NCI-H2196 (cell line): ENCODE data around the gene SLC38A10.

ENCODE experiments used
- DNase-seq: peaks from one replicate; lab custom pipeline; 2025; ENCODE audit not compliant: unreplicated experiment; lab: John Stamatoyannopoulos, UW

SLC38A10 gene

GRCh38 chr17:81210868-81211267 lies 84.2 kb downstream of the SLC38A10 start:
- DNase-seq: no peak

DNA sequence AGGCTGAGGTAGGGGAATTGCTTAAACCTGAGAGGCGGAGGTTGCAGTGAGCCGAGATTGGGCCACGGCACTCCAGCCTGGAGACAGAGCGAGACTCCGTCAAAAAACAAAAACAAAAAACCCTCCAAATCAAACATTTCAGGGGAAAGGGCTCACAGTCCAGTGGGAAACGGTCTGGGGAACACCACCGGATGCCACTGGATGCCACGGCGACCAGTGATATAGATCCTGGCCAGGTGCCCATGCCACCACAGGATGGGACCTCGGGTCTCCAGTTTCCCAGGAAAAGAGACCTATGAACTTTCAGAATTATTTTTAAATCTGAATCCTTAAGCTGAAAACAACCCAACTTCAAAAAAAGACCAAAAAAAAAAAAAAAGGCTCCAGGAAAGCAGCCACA lies 84.6 kb downstream of the SLC38A10 start:
- DNase-seq: no peak

GRCh38 chr17:81209141-81209540 lies 86.0 kb downstream of the SLC38A10 start:
- DNase-seq: no peak

- DNase-seq: no peak
These were observed 86.5 kb downstream of the SLC38A10 start for GRCh38 chr17:81208651-81209050.

DNA sequence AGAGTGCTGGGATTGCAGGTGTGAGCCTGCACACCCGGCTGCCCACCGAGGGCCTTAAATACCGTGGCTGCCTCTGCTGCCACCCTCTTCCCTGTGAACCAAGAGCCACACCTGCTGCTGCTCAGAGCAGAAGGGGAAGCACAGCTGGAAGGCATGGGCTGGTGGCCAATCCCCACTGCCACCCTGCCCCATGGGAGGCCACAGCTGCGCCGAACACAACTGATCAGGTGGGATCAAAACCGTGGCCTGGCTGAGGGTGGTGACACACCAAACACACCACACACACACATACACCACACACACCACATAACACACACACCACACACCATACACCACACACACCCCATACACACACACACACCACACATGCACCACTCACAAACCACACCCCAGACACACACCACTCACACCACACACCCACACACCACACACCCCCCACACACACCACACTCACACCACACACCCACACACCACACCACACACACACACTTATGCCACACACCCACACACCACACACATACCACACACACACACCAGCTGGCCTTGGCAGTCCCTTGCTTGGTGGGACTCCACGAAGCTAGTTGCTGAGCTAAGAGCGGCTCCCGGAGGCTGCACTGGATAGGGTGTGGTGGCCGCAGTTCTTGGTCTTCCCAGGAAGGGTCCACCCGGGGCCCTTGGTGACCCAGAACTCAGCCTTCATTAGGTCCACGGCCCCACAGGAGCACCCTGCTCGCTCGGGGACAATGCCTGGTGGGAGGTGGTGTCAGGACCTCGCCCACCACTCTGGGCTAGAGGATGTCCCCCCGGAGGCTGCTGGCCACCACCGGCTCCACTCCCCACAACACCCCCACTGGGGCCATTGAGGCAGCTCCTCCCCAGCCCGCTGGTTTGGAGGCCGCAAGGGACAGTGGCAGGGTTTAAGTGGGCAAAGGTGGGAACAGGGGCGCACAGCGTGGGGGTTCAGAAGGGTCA lies 87.2 kb downstream of the SLC38A10 start:
- DNase-seq: peak; percentile 53

DNA sequence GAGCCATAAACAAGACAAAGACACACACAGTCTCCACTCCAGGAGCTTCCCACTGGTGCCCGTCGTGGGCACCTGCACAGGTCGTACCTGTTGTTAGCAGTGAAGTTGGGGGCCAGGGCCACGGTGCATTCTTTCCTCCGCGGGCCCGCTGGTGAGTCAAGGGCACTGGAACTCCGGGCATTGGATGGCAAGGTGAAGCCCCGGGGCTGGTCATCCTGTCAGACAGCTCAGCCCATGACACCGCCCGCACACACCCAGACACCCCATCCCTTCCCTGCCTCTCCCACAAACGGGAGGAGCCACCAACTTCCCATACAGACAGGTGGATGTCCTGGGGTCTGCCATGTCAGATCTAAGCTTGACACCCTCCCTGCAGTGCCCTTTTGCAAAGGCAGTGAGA lies 88.5 kb downstream of the SLC38A10 start:
- no peak for DNase-seq

DNA sequence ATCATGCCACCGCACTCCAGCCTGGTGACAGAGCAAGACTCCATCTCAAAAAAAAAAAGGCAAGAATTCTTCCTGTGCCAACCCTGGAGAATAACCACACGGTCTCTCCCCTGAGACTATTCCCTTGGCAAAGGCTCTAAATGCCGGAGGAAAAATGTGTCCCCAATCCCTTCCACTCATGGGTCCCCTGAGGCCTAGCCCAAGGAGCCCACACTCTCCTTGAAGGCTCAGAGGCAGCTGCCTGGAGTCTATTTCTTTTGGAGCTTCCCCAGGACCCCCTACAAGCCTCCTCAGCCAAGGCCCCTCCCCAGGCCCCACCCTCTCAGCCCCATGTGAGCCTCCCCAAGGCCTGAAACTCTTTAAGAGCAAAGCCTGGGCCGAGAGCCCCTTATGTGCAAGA lies 88.9 kb downstream of the SLC38A10 start:
- no peak for DNase-seq

GRCh38 chr17:81204578-81204977 lies 90.5 kb downstream of the SLC38A10 start:
- DNase-seq: no peak

- no peak for DNase-seq
These were observed 92.0 kb downstream of the SLC38A10 start for GRCh38 chr17:81203136-81203535.

- DNase-seq: no peak
These were observed 92.8 kb downstream of the SLC38A10 start for GRCh38 chr17:81202318-81202717.

DNA sequence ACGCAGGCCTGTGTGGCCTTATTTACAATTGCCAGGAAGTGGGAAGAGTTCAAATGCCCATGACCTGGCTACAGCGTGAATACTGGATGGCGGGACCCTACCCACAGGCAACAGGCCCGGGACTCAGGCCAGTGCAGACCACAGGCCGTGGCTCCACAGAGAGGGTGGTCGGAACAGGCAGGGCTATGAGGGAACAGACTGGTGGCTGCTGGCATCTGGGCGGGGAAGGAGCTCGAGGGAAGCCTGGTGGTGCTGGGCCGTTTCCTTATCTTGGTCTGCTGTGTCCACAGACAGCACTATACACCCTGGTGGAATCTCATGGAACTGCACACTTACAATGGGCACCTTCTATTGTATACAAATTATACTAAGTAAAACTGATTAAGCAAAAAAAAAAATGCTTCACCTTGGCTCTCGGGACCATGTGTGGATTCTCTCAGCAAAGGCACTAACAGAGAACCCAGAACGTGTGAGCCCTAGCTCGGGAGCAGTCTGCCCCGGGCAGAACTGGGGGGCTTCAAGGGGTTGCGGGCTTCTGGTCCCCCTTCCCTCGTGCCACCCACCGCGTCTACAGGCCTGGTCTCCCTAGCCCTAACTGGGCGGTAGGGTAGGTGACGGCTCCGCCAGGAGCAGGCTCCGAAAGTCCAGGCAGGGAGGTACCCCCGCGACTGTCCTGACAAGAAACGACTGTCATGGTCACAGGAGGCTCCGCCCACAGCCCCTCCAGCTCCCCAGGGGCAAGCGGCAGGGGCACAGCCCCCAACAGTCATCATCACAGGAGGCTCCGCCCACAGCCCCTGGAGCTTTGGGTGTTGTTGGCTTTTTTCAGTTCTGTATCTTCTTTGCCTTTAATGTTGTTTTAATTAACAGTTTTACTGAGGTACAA lies 94.2 kb downstream of the SLC38A10 start:
- peak; percentile 70 for DNase-seq

GRCh38 chr17:81200201-81200600 lies 94.9 kb downstream of the SLC38A10 start:
- no peak for DNase-seq

- DNase-seq: no peak
These were observed 95.7 kb downstream of the SLC38A10 start for GRCh38 chr17:81199482-81199830.

GRCh38 chr17:81198826-81199481 lies 96.2 kb downstream of the SLC38A10 start:
- DNase-seq: no peak

GRCh38 chr17:81197831-81198490 lies 97.1 kb downstream of the SLC38A10 start:
- DNase-seq: no peak

DNA sequence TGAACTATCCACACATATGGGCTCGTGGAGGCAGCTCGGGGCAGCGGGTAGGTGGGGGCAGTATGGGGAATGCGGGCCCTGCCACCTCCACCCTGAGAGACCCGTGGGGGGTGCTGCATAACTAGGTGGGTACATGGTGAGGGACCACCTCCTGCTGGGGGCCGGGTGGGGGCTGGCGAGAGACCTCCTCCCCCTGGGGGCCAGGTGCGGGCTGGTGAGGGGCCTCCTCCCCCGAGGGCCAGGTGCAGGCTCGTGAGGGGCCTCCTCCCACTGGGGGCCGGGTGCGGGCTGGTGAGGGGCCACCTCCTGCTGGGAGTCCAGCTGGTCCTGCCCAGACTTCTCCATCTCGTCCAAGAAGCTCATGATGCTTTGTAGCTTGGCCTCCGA lies 97.7 kb downstream of the SLC38A10 start:
- DNase-seq: no peak

- no peak for DNase-seq
These were observed 98.3 kb downstream of the SLC38A10 start for GRCh38 chr17:81196505-81197408.

- no peak for DNase-seq
These were observed 99.1 kb downstream of the SLC38A10 start for GRCh38 chr17:81195941-81196495.
